HG02588 (cell line): ENCODE measurements around the gene RBMS3.
"Not testable (repeated sequence)": the region's sequence is repeated elsewhere in the genome, so short reads cannot be mapped to it uniquely, and the experiment has no call there.

Experiments used
- ATAC-seq: cut with Tn5 transposase; IDR thresholded peaks from one replicate; pipeline ENCODE4 v1.9.1; 2021; ENCODE audit warnings: mild to moderate bottlenecking, moderate library complexity; ENCODE audit not compliant: unreplicated experiment

RBMS3 gene

DNA sequence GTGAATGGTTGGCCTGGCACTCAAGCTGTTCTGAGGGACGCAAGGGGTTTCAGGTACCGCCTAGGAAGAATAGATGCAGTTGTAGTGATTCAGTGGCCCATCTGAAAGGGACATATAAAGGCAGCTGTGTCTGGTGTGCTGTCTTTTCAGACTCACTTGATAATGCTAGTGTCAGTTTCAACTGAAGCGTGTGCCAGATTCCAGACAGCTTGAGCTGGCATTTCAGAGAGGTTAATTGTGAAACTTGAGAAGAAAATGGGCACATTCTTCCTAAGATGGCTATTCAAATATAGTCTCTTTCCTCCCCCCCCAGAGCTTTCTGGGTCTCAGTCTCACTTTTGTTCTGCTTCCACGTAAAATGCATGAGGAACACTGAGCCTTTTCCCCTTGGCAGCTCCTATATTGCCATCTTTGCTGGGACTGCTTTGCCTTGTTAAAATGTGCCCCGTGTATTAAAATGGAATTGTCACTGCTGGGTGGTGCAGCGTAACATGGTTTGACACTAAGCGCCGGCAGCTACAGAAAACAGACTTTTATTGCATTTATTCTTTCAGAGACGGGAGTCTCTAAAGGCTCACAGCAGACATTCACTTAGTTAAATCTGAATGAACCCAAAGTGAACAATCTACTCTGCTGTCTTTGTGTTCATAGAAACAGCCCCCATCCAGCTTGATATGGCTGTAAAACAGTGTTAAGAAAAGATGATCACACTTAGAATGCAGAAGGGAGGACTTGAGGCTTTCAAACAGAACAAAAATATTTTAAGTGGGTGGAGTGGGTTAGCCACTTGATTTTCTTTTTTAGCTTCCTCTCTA, 478.7 kb downstream of the RBMS3 start:
- no peak for ATAC-seq

DNA sequence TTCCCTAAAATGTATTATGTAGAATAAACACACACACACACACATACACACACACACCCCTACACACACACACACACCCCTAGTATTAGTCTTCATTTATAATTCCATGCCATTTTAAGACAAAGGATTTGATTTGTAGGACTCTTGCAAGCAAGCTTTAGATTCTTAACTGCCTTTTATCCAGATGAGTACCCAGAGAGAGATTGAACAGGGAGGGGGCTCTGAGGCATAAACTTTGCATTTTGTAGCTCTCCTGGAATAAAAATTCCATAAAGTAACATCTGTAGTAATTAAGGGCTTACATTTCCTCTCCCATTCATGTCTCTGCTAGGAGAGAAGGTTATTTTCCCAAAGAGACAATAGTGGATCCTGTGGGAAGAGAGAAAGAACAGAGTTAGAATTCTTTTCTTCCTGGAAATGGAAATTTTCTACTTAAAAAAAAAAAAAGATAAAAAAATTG, 479.4 kb downstream of the RBMS3 start:
- no peak for ATAC-seq

DNA sequence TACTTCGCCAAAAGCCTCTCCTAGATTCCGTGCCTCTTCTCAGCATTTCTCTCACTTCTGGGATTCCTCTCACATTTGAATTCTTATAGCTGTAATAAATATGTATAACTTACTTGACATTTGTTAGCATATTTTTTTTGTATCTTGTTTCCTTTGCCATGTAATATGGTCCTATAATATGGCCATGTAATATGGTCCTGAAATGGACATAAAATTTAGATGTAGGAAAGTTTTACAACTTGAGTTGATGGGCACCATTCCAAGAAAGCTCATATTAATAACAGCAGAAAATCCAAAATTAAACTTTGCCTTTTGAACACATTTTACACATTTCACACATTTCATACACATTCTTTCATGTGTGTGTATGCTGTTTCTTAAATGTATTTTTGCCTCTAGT, 480.6 kb downstream of the RBMS3 start:
- ATAC-seq = no peak

DNA sequence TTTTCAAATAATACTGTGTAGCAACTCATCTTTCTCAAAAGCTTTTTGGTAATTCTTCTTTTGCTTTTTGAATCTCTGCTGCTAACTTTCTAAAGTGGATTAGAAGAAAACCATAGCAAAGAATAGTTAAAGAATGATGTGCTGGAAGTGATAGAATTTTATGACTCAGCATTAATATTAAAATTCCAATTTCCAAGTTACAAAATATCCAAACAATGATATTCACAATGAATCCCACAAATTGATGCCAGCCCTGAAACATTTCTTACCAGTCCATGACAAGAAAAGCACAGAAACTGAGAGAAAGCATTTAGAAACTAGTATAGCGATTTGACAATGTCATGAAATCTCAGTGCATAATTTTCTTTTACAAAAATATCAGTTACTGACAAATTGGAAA, 482.2 kb downstream of the RBMS3 start:
- no peak for ATAC-seq

DNA sequence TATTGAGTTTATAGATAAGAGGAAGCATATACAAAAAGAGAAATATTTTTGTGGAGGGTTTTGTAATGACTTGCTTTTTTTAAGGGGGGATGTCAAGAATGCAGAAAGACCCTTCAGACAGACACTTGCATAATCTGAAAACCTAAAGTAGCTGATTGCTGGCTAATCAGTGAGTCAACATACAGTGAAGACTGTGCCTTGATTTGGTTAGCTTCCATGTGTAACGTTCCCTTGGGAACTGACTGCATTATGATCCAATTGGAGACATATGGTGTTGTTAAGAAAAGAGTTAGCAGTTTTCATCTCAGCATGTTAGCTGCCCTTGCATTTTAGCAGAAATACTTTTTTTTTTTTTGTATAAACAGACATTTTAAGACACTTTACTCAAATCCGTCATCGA, 483.2 kb downstream of the RBMS3 start:
- ATAC-seq = no peak

DNA sequence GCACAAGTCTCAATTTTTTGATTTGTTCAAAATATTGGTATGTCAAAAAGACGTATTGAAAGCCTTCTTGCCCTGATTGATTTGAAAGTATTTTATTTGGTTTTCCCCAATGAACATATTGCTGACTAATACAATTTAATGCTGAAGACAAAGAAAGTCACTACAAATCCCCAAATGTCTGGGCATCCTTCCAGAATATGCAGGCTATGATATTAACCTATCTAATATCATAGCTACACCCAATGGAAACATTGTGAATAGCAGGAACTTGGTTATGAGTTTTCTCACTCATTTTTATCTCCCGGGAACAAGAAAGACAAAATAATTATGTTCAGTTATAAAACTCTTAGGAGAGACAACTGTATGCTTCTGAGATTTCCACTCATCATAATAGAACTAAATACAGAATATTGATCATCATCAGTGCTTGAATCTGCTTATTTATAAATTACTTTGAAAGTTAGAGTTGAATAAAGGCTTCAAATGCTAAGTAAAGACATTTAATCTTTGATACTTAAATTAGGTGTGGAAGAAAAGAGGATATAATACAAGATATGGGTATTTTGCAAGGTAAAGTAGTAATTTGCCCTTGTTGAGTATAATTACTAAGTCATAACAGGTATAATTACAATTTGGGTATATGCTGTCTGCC, 483.9 kb downstream of the RBMS3 start:
- no peak for ATAC-seq

DNA sequence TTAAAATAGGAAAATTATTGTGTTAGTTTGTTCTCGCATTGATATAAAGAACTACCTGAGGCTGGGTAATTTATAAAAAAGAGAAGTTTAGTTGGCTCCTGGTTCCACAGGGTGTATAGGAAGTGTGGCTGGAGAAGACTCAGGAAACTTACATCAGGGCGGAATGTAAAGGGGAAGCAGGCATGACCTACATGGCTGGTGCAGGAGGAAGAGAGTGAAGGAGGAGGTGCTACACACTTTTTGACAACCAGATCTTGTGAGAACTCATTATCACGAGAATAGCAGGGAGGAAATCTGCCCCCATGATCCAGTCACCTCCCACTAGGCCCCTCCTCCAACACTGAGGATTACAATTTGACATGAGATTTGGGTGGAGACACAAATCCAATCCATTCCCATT, 490.7 kb downstream of the RBMS3 start:
- ATAC-seq = no peak

DNA sequence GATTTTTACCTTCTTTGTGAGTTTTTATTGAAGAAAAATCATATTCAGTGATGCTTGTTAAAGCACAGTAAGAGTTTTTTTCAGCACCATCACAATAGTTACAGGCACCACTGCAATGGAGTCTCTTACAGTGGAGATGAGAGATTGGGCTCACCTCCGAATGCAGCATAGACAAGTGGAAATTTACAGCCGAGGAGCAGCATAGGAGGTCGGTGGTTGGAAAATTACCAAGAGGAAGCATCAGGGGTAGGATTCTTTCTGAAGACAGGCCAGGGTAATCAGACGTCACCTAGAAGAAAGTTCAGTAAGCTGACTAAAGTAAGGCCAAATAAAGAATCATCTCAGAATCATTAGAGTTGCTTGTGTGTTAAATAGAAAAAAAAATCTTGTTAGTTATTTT, 491.6 kb downstream of the RBMS3 start:
- ATAC-seq = no peak

DNA sequence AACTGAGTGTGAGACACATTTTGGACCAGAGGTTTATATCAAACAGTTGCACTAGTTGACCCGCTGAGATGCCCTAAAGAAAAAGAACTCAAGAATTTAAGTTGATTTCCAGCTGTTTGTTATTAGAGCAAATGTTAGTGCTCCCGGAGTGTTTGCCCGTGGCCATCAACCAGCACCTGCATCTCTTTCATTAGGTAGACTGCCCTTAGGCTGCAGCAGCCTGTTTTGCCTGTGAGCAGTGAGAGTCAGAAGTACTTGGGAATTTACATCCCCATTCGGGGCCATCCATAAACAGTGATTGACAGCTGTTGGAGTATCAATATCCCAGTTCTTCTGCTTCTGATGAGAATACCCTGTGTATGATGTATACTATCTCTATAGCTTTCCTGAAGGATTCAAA, 492.6 kb downstream of the RBMS3 start:
- ATAC-seq = no peak

DNA sequence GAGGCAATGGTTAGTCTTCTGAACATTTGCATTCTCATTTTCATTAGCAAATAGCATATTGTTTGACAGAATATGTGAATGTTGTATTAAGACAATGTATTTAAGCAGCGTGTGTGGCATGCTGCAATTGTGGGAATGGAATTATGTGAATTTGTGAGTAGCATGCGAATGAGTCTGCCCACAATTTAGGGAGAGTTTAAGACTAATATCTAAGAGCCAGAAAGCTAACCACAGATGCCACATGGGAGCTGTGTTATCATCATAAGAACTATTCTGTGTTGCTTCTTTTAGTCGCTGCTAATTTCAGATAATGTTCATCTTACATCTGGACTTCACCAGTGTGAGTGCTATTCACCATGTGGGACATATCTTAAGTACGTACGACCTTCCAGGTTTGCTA, 494.5 kb downstream of the RBMS3 start:
- no peak for ATAC-seq

DNA sequence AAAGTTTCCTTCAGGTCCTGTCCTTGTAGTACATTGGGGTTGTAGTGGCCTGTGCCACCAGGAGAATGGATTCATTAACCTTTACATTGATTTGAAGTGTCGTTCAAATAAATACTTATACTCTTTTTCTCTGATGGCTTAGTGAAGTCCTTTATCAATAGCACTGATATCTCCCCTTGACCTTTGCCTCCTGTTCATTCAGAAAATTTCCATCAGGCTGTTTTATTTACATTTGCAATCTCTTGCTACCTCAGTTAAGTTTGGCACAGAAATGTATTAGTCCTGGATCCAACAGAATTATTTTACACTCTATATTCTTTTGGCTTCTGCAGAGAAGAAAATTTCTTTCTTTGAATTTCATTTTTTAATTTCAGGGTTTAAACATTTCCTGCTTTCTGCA, 497.0 kb downstream of the RBMS3 start:
- ATAC-seq = no peak

DNA sequence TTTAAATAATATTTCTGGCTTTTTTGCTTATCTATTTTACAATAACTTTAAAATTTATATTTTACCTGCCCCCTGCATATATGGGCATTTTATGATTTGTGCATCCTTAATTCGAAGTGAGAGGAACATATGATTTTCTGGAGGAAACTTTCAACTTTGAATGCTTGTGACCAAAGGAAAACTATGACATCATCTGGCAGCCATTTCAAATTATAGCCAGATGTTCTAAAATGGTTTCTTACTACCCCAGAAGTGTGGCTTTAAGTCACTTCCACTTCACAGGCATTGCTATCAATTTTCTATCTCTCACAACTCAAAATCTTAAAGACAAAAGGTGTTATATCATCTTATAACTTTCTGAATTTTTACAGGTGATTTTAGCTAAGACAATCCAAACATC, 508.8 kb downstream of the RBMS3 start:
- ATAC-seq = no peak

DNA sequence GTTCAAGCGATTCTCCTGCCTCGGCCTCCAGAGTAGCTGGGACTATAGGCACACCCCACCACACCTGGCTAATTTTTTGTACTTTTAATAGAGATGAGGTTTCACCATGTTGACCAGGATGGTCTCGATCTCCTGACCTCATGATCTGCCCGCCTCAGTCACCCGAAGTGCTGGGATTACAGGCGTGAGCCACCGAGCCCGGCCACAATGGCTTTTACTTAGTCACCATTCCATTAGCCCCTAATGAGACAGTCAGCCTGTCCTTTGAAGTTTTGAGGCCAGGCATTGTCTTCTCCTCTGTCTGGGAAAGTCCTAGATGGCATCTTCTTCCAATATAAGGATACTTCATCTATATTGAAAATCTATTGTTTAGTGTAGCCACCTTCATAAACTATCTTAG, 515.9 kb downstream of the RBMS3 start:
- no peak for ATAC-seq

DNA sequence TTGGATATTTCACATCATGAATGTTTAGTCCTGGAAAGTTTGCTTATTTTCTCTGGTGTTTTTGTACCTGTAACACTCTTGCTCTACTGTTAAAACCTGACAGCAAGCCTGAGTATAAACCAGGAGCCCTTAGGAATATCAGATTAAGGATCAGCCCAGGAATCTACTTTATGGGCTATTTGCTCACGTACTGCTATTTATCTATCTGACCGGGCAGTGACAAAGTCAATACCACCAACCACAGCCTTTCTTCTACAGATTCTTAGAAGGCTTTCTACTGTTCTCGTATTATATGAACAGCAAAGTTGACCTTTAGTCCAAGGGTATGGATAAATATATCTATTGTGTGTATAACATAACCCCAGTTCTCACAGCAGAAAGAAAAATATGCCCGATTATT, 521.2 kb downstream of the RBMS3 start:
- no peak for ATAC-seq

DNA sequence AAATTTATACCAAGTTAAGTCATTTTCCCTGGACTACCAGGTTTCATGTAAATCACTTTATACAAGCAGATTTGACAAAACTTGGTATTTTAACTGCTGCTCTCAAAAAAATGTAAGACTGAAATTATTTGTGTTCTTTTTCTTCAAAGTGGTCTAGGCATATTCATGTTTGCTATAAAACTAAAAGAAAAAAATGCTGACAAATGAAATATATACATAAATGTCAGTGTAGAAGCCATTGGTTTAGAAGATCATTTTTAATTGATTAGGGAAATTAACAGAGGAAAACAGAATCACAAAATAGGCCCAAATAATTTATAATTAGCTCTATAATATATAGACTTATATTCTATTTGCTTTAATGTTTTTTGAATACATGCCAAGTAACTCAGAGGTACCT, 523.2 kb downstream of the RBMS3 start:
- ATAC-seq = no peak

DNA sequence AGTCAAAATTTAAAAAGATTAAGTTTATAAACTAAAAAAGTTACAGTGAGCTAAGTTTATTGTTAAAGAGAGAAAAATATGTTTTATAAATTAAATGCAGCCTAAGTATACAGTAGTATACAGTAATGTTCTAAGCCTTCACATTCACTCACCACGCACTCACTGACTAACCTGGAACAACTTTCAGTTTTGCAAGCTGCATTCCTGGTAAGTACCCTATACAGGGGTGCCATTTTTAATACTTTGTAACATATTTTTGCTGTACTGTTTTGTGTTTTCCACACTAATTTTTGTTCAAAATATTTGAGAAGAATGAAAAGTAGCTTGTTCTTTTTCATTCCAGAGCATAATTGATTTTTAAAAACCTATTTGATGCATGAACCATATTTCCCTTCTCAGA, 524.9 kb downstream of the RBMS3 start:
- no peak for ATAC-seq

DNA sequence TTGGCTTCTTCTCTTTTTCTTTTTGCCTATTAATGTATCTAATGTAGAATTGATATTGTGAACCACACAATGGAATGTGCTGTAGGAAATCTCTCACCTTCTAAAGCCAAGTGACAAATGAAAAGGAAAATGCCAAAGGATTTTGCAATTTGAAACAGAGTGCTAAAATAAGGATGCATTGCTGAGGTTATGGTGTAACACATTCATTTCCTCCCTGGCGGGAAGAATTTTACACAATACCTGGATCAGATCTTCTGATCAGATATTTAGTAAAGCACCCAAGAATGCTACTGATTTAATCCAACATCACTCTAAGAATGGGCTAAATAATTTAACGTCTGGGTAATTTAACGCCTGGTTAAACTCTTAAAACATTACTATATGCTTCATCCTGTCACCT, 527.5 kb downstream of the RBMS3 start:
- not testable (repeated sequence) for ATAC-seq

DNA sequence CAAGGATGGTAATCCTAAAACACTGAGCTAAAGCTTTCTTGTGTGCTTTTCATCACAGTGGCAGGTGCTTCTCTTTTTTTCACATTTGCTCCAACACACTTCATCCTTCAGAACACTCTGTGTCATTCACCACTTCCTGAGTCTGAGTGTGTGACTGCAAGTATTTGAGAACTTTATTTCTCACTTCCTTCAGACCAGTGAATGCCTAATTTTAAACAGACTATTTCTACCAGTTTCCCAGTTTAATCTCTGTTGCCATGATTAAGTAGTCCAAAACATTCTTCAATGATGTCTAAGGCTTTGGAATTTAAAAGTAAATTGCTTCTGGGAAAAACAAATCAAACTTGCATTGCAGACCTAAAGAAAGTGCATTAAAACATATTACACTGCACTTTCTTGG, 541.2 kb downstream of the RBMS3 start:
- ATAC-seq = no peak

DNA sequence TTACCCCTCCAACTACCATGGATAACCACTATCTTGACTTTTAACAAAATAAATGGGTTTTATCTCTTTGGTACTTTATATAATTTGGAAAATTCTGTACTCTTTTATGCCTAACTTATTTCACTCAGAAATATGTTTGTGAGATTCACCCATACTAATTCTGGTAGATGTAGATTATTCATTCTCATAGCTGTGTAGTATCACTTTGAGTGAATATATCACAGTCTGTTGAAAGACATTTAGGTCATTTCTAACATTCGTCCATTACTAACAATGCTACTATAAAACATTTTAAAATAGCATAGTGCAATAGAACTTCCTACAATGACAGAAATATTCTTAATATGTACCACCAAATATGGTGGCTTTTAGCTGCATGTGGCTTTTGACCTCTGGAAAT, 542.4 kb downstream of the RBMS3 start:
- no peak for ATAC-seq

DNA sequence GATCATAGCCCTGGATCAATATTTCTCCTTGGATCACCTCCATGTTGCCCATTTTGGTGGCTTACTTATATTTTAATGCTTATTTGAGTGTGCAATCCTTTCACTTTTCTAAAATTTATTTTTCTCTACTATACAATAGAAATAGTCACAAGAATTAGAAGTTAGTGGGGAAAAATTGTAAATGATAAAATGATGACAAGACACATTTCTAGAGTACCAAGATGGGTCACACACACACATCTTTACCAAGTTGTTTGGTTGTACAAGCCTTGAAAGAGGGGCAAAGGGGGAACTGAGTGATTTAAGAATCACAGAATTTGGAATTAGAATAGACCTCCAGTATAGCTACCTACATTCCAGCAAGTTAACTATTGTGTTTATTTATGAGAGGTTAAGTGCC, 545.8 kb downstream of the RBMS3 start:
- no peak for ATAC-seq

DNA sequence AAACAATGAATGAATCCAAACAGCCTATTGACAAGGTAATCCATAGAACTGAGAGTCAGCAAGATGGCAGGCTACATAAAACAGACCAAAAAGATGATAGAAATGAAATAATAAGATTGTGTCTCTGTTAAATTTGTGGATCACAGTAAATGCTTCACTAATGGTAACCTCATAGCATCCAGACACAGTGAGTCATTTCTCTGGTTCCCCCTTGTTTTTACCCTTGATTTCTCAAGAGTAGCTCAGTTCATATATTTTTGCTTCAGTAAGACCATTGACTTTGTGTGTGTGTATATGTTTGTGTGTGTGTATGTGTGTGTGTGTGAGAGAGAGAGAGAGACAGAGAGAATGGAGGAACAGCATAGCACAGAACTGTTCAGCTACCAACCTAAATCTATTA, 546.9 kb downstream of the RBMS3 start:
- no peak for ATAC-seq

DNA sequence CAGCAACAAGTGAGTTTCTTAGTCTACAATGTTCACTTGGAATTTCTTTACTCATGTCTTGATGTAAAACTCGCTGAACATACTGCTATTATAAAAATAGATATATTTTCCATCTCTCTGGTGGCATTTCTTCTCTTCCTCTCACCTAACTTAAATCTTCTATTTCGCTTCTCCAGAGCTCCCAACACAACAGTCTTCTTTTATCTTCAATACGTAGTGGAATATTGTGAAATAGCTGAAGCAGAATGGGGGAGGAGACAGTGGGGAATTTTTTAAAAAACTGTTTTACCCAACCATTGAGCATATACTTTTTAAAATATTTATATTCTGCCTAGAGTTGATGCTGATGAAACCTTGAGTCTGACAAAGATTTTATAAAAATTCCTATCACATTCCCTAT, 548.5 kb downstream of the RBMS3 start:
- ATAC-seq = no peak

DNA sequence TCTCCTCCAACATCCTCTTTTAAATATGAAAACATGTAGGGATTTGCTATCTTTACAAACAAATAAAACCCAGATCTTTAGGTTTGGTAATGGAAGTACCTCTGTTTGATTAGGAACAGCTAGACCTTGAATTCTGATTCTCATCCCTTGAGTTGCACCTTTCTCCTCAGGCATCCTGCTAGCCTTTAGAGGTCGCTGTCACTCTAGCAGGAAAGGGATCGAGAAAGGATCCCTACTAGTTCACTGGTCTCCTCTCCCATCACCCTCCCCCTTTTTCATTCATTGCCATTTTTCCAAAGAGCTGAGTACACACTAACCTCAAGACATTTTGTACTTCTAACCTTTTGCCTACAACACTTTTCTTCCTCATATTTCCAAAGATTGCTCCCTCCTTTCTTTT, 569.8 kb downstream of the RBMS3 start:
- no peak for ATAC-seq
